AG04450 (cell line): ENCODE results near the gene LMX1A. TPM values are rescaled to one million over a fixed set of nuclear protein-coding genes. Genes with fewer than 3 reads are reported as not detected.

ENCODE experiments used
- CTCF ChIA-PET: fragments of 300-600, 350-600 bp; formaldehyde crosslinking; extraction: SDS; loops from one replicate; lab custom pipeline; 2022; ENCODE audit warnings: antibody characterized with exemption, inconsistent platforms; lab: Charles Lee
- POLR2A ChIA-PET: fragments of 350-600 bp; formaldehyde crosslinking; extraction: SDS; loops from one replicate; lab custom pipeline; 2021; ENCODE audit warnings: antibody characterized with exemption, inconsistent platforms; lab: Yijun Ruan, JAX
- DNase-seq: peaks from one replicate; pipeline ENCODE4 v3.0.0-alpha.2; 2011; ENCODE audit warnings: low read depth, low spot score
- H3K27ac ChIP-seq: one replicate; pipeline ENCODE4 v1.5.1; 2012; ENCODE audit warnings: low read depth, low read length, control low read depth
- H3K27me3 ChIP-seq: one replicate; pipeline ENCODE4 v1.6.0; 2012; ENCODE audit warnings: low read length; ENCODE audit not compliant: control insufficient read depth, insufficient read depth
- H3K4me3 ChIP-seq: 2 replicates; pipeline ENCODE4 v1.5.1; 2011; ENCODE audit warnings: mild to moderate bottlenecking, low read depth, low read length, control low read depth
- H3K9me3 ChIP-seq: 2 replicates; pipeline ENCODE4 v1.5.1; 2012; ENCODE audit warnings: low read length; ENCODE audit not compliant: control insufficient read depth, insufficient read depth
- CTCF ChIP-seq: IDR thresholded peaks from 2 replicates; pipeline ENCODE4 v1.5.1; 2011; ENCODE audit warnings: low read depth, low read length, control low read depth, inconsistent platforms
- polyA plus RNA-seq: library from polyadenylated mRNA; depleted of rRNA; stranded (reverse); fragments of >200 nt; gene quantifications from 2 replicates; pipeline ENCODE4 v1.2.3, GENCODE V29; 2011

Gene LMX1A
- polyA plus RNA-seq, 1 experiment, result not detected

- CTCF ChIA-PET, result no interaction called here
- Histone ChIP-seq H3K27ac (no peak overlapping the region), H3K4me3 (no peak overlapping the region), H3K9me3 (no peaks in the 10 kb centered on the region), H3K27me3 (no peaks in the 10 kb centered on the region)
- POLR2A ChIA-PET, result no interaction called here
- TF ChIP-seq CTCF, result no peak
- no peak for DNase-seq
Observed at GRCh38 chr1:165241952-165242351, 114.6 kb downstream of the LMX1A start.

- H3K4me3 ChIP-seq, result no peak overlapping the region
- no peak for DNase-seq
- no peaks in the 10 kb centered on the region for H3K9me3 ChIP-seq
- no peak for TF ChIP-seq CTCF
- CTCF ChIA-PET, result no interaction called here
- no peak overlapping the region for H3K27ac ChIP-seq
- POLR2A ChIA-PET, result no interaction called here
- peaks cover 2% of the 10 kb centered on the region for H3K27me3 ChIP-seq
Observed at GRCh38 chr1:165241321-165241720, 115.2 kb downstream of the LMX1A start.

DNA sequence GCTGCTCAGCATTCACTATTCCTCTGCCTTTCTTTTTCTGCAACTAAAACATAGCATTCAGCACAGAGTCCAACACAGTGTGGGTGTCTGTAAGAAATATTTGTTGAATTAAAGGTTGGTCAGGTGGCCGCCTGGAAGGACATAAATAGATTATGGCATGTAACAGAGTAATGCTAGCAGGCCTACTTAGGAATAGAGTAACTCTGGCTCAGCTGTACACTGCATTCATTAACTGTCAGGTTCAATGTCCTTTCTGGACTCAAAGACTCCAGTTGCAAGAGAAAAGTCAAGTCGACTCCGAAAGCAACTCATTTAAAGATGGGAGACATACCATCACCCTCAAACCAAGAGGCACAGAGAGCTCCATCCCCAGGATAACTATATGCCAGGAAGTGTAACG is 116.0 kb downstream of the LMX1A start:
- no peak overlapping the region for H3K27ac ChIP-seq
- no peak for TF ChIP-seq CTCF
- ChIA-PET POLR2A (no interaction called here), CTCF (no interaction called here)
- no peak for DNase-seq
- H3K9me3 ChIP-seq, result no peaks in the 10 kb centered on the region
- no peak overlapping the region for H3K4me3 ChIP-seq
- H3K27me3 ChIP-seq, result peaks cover 11% of the 10 kb centered on the region

DNA sequence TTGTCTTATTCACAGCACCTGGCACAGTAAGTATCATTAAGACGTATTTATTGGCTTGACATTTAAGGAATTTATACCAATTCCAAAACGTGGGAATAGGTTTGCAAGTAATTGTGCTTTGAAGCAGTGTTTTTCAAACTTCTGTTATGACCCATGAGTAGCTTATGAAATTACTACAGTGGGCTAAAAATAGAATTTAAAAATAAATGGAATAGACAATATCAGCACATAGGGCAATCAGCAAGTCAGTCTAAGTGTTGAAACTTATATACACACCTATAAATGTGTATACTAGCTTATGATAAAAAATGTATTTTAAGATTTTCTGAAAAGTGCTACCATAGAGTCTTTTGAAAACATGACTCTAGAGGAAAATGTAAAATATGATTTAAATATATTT is 116.6 kb downstream of the LMX1A start:
- no peak for TF ChIP-seq CTCF
- Histone ChIP-seq H3K27ac (no peak overlapping the region), H3K9me3 (no peaks in the 10 kb centered on the region), H3K4me3 (no peak overlapping the region), H3K27me3 (peaks cover 15% of the 10 kb centered on the region)
- no peak for DNase-seq
- POLR2A ChIA-PET, result no interaction called here
- CTCF ChIA-PET, result no interaction called here

DNA sequence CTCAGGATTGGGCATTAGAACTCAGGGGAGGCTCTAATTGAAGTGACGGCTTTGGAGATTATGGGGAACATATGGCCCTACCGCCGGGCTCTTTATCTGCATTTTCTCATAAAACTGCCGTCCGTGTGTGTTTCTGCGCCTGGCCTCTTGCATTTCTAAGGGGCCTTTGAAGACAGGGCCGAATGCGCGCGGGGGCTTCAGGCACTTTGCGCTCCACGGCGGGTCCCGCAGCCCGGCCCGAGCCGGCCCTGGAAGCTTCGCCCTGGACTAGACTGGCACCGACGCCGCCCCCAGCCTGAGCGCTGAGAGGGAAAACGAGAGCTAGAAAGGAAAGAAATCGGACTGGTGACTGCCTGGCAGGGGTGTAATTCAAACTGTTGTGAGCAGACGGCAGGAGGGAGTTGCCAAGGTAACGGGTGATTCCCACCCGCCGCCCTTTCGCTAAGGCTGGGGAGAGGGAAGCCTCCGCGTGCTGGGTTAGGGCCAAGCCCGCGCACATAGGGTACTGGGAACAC is 120.7 kb downstream of the LMX1A start:
- TF ChIP-seq CTCF, result no peak
- CTCF ChIA-PET, result no interaction called here
- Histone ChIP-seq H3K27ac (no peak overlapping the region), H3K4me3 (no peak overlapping the region), H3K27me3 (peaks cover 21% of the 10 kb centered on the region), H3K9me3 (no peaks in the 10 kb centered on the region)
- POLR2A ChIA-PET, result no interaction called here
- DNase-seq, result no peak
